HG03280 (cell line): ENCODE data around the gene GCNT2.
A peak's percentile ranks its signal among the peaks of the same experiment; 100 is the strongest.
"Not testable (repeated sequence)": the region's sequence is repeated elsewhere in the genome, so short reads cannot be mapped to it uniquely, and the experiment has no call there.

Source experiments
- ATAC-seq: cut with Tn5 transposase; IDR thresholded peaks from one replicate; pipeline ENCODE4 v1.9.1; 2021; ENCODE audit warnings: mild to moderate bottlenecking, moderate library complexity; ENCODE audit not compliant: unreplicated experiment

GCNT2 gene

DNA sequence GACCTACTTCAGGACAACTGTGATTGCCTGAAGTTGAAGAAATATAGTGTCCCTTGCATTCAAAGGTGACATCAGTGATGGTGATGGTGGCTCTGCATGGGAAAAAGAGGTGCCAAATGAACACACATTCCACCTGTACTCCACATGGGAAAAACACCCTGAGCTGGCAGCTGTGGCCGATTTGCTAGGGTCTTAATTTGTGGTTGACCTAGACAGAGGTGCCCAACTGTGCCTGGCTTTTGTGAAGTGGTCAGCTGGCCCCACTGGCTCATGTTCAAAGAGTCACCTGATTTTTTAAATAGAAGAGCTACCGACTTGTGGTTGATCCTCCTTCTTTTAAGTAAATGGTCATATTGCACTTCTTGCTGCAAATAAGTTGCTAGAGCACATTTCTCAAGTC, 7.6 kb upstream of the GCNT2 start:
- no peak for ATAC-seq

DNA sequence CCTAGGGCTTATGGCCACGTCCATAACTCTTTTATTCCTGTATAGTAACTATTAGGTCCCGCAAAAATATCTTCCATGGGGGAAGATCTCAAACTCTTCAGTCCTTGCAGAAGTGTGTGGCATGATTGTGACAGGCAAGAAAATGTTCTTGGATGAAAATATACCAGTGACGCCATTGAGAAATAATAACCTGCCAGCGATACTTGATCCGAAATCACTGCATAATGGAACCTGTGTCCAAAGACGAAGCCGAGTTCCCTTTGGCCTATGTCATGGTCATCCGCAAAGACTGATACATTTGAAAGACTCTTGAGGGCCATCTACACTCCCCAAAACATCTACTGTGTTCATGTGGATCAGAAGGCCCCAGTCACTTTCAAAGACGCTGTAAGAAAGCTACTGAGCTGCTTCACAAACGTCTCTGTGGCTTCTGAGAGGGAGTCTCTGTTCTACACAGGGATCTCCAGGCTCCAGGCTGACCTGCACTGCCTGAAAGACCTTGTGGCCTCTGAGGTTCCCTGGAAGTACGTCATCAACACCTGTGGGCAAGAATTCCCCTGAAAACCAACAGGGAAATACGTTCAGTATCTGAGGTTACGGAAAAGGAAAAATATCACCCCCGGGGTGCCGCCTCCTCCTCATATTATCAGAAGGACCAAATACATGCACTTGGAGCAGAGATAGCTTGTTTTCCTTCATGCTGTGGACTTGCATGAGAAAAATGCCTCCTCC, 6.9 kb upstream of the GCNT2 start:
- no peak for ATAC-seq

DNA sequence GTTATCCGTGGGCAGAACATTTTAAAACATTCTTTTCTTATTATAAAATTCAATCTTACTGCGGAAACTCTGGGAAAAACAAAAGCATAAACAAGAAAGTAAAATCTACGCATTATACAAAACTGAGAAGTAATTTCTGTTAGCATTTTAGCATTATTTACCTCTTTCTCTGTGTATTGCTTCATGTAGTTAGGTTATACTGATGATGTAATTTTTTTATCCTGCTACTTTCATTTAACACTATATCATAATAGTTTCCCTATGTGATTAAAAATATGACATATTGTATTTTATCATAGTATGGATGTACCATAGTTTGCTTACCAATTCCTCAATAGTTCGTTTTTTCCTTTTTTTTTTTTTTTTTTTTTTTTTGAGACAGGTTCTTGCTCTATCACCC, 4.2 kb upstream of the GCNT2 start:
- no peak for ATAC-seq

DNA sequence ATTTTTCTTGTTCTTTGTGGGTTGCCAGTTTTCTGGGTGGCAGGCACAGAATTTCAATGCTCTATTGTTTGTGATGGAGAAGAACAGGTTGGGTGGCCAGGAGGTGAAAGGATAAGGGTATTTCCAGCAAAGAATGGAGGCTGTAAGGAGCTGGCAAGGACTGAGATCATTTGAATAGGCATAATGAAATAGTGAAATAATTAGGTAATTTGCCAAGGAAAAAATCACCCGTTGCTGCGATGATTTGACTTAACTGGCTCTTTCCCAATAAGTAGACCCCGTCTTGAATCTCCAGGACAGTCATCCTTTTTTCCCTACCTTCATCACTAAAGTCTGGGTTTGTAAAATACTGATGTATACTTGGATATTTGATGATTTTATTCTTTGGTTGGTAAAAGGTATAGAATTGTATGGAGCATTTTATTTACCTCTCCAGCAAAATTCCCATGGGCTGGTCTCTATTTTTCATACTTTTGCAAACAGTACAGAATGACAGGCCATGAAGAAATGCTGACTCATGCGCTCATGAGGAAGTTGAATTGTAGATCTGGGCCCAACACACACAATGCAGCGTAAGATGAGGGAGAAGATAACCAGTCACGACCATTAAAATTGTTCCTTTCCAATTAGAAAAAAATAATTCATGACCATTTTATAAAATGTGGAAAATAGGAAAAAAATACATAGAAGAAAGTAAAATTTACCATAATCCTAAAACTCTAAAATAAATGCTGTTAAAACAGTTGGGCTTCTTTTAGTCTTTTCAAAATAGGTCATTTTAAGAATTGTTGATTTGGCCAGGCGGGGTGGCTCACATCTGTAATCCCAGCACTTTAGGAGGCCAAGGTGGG, 2.4 kb upstream of the GCNT2 start:
- no peak for ATAC-seq

DNA sequence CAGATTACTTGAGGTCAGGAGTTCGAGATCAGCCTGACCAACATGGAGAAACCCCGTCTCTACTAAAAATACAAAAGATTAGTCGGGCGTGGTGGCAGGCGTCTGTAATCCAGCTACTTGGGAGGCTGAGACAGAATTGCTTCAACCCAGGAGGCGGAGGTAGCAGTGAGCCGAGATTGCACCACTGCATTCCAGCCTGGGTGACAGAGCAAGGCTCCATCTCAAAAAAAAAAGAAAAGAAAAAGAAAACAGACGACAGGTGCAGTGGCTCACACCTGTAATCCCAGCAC, 1.8 kb upstream of the GCNT2 start:
- ATAC-seq, result not testable (repeated sequence)

DNA sequence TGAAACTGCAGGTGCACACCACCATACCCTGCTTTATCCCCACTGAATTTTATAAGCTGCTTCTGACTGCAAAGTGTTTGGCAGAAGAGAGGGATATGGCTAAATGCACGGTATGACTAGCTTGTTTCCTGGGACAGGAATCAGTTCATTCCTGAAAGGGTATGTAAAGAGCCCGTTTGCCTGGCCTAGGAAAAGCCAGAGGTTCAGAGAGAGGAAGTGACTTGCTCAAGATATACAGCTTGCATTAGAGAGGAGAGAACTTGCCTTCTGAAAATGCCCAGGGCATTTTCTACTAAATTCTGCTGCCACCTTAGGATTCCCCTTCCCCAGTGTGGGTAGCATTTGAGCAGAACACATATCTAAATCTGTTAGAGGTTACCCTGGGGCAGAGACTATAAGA, 683 bp upstream of the GCNT2 start:
- ATAC-seq, result no peak

DNA sequence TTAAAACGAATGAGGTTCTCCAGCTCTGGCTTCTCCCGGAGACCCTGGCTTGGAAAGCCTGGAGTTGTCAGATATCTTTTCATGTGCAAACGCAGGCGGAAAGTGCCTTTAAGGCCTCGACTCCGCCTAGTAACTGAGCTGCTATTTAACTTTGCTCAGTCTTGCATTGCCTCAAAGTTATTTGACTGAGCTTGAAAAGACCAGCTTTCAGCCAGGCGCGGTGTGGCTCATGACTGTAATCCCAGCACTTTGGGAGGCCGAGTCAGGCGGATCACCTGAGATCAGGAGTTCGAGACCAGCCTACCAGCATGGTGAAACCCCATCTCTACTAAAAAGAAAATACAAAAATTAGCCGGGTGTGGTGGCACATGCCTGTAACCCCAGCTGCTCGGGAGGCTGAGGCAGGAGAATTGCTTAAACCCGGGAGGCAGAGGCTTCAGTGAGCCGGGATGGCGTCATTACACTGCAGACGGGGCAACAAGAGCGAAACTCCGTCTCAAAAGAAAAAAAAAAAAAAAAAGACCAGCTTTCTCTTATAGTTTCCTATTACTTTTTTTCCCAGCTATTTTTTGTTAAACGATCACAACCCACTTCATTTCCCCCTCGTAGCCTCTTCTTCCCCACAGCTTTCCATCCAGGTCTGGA, 1.9 kb downstream of the GCNT2 start:
- ATAC-seq, result no peak

DNA sequence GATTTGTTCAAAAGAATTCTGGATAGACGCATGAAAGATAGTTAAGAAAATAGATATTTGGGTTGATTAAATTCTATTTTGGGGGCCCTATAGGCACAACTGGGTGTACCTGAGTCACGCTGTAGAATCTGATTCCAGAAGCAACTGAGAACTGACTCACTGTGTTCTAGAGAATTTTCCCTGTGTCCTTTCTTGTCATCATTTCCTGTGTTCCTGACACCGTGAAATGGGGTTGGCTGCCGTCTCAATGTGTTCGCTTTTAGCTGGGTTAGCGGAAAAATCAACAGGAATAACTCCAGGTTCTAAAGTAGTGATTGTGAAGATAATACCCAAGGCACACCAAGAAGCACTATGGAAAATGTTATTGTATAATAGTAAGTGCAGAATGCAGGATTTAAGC, 5.0 kb downstream of the GCNT2 start:
- ATAC-seq, result no peak

DNA sequence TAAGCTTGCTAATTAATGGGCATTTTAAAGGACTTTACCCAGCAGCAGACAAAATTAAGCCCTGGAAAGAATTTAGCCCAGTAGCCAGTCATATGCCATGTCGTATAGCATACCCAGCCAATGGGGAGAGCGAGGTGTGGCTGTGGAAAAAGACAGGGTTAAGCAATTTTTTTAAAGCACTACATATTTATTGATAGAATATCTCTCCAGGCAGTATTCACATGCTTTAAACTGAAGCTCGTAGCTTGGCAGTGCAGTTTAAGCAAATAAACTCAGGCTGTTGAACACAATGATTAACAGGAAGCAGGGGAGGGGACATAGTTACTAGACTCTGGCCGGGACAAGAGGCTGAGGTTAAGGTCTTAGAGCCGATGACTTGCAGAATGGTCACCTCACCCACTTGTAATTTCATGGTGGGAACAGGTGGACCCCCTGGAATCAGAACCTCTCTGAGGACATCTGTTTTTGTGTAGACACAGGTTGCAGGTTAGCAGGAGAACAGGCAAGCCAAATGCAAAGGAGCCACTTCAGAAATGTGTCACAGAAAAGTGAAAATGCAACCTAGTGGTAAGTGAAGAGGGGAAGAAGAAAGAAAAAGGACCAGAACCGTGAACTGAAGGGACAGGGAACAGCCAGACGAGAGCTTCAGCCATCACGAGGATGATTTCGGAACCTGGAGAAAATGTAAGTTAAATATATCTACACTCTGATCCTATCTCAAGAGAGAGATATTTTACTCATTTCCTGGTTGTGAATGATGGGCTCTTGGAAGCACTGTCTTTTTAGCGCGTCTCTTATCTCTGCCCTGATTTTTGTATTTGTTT, 7.2 kb downstream of the GCNT2 start:
- peak; percentile 62 for ATAC-seq

DNA sequence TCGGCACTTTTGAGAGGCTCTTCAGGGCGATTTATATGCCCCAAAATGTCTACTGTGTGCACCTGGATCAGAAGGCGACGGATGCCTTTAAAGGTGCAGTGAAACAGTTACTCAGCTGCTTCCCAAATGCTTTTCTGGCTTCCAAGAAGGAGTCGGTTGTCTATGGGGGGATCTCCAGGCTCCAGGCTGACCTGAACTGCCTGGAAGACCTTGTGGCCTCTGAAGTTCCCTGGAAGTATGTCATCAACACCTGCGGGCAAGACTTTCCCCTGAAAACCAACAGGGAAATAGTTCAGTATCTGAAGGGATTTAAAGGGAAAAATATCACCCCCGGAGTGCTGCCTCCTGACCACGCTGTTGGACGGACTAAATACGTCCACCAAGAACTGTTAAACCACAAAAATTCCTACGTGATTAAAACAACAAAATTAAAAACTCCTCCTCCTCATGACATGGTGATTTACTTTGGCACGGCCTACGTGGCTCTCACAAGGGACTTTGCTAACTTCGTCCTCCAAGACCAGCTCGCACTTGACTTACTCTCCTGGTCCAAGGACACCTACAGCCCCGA, 8.2 kb downstream of the GCNT2 start:
- no peak for ATAC-seq

DNA sequence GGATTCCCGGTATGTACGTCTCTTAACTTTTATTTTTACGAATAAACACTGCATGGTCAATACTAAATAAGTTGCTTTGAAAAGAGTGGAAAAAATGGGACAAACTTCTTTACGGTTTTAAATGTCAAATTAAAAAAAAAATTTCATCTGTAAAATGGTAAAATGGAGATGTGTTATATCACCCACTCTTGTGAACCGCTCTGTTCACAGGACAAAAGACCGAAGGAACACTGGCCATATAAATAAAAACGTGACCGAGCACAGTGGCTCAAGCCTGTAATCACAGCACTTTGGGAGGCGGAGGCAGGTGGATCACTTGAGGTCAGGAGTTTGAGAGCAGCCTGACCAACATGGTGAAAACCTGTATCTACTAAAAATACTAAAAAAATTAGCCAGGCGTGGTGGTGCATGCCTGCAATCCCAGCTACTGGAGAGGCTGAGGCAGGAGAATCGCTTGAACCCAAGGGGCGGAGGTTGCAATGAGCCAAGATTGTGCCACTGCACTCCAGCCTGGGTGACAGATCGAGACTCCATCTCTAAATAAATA, 8.8 kb downstream of the GCNT2 start:
- ATAC-seq, result not testable (repeated sequence)

DNA sequence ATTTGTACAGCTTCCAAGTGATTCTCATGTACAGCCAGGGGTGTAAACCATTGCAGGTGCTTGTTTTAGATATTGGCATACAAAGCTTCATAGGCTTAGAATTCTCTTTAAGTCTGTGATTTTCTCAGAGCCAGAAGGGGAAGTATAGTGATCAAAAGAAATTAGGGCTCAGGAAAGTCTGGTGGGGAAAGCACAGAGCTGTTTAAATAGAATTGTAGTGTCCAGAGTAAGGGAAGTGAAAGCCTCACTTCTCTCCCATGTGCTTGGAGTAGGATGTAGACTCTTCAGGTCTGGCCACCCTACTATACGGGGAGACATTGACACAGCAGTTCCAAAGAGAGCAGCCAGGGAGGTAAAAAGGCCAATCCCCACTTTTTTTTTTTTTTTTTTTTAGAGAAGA, 10.4 kb downstream of the GCNT2 start:
- ATAC-seq, result no peak

DNA sequence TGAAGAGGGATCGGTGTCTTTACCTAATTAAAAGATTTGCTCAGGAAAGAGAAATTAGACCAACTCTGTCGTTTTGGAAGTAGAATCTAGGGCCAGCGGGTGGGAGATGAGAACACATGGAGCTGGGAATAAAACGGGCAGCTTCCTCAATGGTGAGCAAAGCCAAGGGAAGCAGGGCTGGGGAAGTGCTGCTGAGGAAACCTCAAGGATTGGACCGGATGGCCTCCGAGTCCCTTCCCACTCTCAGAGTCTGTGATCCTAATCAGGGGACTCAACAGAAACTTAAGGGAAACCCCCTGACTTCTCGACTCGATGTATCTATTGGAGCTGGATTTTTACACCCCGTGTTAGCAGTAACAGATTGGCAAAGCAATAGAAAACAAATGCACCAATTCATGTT, 10.8 kb downstream of the GCNT2 start:
- no peak for ATAC-seq

DNA sequence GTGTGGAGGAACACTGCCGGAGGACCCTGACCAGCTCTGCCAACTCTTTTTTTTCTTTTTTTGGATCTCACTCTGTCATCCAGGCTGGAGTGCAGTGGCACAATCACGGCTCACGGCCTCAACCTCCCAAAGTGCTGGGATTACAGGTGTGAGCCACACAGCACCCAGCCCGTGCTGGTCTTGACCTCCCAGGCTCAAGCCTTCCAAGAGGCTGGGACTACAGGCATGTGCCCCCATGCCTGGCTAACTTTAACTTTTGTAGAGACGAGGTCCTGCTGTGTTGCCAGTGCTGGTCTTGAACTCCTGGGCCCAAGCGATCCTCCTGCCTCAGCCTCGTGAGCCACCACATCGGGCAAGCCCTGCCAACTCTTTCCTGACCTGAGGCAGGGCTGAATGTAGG, 11.2 kb downstream of the GCNT2 start:
- ATAC-seq, result no peak

DNA sequence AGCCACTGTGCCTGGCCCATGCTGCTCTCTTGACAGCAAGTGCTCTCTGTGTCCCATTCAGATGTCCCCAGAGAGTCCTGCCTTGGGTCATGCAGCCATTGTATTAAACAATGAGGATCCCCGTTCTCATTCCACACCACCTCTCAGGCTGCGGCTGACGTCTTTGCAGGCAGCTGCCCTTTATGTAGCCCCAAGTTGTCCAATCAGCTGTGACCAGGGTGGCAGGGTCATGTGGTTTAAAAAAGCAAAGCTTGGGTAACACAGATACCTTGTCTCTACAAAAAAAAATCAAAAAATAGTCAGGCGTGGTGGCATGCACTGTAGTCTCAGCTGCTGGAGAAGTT, 13.2 kb downstream of the GCNT2 start:
- peak; percentile 32 for ATAC-seq

DNA sequence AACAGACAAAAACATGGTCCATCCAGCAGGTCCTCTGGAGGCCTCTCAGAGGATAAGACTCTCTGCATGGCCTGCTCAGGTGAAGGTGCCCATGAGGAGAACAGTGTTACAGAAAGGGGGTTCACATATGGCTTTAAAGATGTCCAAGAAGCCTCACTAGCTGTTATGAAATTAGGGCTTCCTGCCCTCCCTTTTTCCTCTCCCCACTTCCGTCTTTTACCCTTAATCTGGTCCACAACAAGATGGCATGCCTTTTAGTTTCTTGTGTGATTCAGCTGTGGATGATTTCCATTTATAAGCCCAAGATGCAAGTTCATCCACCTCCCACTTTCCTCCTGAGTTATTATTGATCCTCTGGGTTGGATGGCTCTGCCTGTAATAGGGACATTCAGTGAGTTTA, 14.0 kb downstream of the GCNT2 start:
- no peak for ATAC-seq

DNA sequence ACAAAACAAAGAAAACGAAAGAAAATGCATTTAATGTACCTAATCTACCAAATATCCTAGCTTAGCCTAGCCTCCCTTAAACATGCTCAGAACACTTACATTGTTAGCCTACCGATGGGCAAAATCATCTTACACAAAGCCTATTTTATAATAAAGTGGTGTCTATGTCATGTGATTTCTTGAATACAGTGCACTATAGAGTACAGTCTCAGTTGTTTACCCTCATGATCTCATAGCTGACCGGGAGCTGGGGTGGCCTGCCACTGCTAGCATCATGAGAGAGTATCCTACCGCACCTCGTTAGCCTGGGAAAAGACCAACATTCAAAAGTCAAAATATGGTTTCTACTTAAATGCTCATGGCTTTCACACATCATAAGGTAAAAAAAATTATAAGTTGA, 16.6 kb downstream of the GCNT2 start:
- no peak for ATAC-seq

DNA sequence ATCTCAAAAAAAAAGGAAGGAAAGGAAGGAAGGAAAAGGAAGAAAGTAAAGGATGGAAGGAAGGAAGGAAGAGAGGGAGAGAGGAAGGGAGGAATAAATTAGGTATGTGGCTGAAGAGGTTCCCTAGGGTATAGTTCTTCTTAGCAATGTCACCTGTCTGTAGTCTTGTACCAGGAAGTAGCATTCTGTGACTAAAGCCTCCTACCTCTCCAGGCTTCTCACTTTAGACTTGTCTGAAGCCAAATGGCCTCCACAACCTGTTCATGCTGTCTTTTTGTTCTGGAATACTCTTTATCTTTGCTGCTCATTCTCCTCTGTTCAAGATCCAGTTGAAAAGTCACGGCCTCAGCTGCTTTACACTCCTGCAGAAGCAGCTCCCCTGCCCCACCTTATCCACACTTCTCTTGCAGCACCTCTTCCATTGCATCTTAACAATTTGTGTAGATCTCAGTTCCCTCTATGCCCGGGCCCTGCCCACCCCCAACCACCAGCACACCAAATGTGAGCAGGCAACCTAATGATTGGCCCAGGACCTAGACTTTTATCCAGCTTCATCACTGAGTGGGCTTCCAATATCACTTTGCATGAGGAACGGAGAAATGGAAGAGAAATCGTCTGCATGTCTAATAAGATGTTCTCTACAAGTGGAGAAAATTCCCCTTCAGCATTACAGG, 19.1 kb downstream of the GCNT2 start:
- ATAC-seq, result no peak

DNA sequence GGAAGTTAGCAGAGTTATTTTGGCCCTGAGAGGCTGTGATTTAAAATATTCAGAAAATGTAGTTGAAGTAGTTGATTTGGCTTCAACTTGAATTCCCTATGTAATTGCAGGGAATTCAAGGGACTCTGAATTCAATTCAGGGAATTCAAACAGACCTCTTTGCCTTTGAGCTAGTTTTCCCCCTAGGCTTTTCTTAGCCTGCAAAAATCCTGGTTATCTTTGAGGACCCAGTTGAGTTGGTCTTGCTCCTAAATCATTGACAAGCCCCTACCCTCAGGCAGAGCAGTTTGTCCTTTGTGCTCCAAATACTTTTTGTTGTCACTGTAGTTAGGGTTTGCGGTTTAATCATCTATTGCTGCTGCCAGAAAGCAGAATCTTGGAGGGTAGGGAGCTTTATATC, 20.4 kb downstream of the GCNT2 start:
- no peak for ATAC-seq

DNA sequence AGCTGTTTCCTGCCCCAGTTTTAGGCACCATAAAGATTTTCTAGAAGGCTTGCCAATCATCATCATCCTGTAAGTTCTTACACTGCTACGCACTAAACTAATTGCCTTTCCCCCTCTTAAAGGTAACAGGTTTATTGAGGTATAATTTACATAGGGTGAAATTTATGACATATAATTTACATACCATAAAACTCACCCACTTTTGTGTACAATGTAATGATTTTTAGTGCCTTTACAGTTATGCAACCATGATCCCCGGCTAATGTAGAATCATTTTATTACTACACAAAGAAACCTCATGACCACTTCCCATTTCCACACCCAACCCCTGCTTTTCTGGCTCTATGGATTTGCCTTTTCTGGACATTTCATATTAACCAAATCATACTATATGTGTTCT, 21.1 kb downstream of the GCNT2 start:
- ATAC-seq, result no peak
